PFSK-1 (cell line): ENCODE results near the gene CSNK2B.
A peak's percentile ranks its signal among the peaks of the same experiment; 100 is the strongest.

ENCODE experiments used
- FOXP2 ChIP-seq: optimal IDR thresholded peaks from 2 replicates; pipeline ENCODE3; 2011; ENCODE audit warnings: borderline replicate concordance, control low read depth, inconsistent platforms; ENCODE audit not compliant: insufficient read depth; ENCODE audit errors: extremely low read length, extremely low read depth
- POLR2AphosphoS5 ChIP-seq: IDR thresholded peaks from 2 replicates; pipeline ENCODE4 v1.6.1; 2012; ENCODE audit warnings: low read depth, mild to moderate bottlenecking, control low read depth, low read length, moderate library complexity
- REST ChIP-seq, 2 experiments: IDR thresholded peaks; 2 replicates each; pipeline versions ENCODE4 v1.6.1 to v1.8.0; 2011 to 2012; ENCODE audit warnings: low read depth in 2 of 2, low read length in 2 of 2, control low read depth in 1 of 2, inconsistent platforms in 1 of 2, mild to moderate bottlenecking in 1 of 2, moderate library complexity in 1 of 2; ENCODE audit not compliant: insufficient read depth in 1 of 2
- SIN3A ChIP-seq: IDR thresholded peaks from 2 replicates; pipeline ENCODE4 v1.6.1; 2012; ENCODE audit warnings: mild to moderate bottlenecking, low read length, moderate library complexity, borderline replicate concordance; ENCODE audit not compliant: insufficient read depth
- TAF1 ChIP-seq: IDR thresholded peaks from 2 replicates; pipeline ENCODE4 v1.6.1; 2012; ENCODE audit warnings: low read length, control low read depth, borderline replicate concordance; ENCODE audit not compliant: insufficient read depth

CSNK2B gene

GRCh38 chr6:31631681-31632278 is 34.1 kb upstream of the CSNK2B start:
- TF ChIP-seq POLR2AphosphoS5 (no peak), FOXP2 (no peak), TAF1 (no peak), SIN3A (no peak), REST (IDR thresholded peaks at IDR 0.05; ENCODE audit: insufficient read depth in 1 of 2, low read depth in 2 of 2, low read length in 2 of 2) (no peak)

- TF ChIP-seq FOXP2 (no peak), POLR2AphosphoS5 (no peak), TAF1 (no peak), SIN3A (no peak)
These were observed 33.5 kb upstream of the CSNK2B start for GRCh38 chr6:31632279-31632946.

GRCh38 chr6:31633447-31633846 is 32.4 kb upstream of the CSNK2B start:
- TF ChIP-seq POLR2AphosphoS5 (0 out of 2 replicates have a peak, but pooled peaks have one; percentile 47), REST (IDR thresholded peaks at IDR 0.05; ENCODE audit: insufficient read depth in 1 of 2, low read depth in 2 of 2, low read length in 2 of 2) (no peak)

- TF ChIP-seq SIN3A = no peak
- TF ChIP-seq TAF1 = no peak
- TF ChIP-seq REST (IDR thresholded peaks at IDR 0.05; ENCODE audit: insufficient read depth in 1 of 2, low read depth in 2 of 2, low read length in 2 of 2) = no peak
- TF ChIP-seq FOXP2 = no peak
- no peak for TF ChIP-seq POLR2AphosphoS5
These were observed 31.7 kb upstream of the CSNK2B start for GRCh38 chr6:31634131-31634530.

DNA sequence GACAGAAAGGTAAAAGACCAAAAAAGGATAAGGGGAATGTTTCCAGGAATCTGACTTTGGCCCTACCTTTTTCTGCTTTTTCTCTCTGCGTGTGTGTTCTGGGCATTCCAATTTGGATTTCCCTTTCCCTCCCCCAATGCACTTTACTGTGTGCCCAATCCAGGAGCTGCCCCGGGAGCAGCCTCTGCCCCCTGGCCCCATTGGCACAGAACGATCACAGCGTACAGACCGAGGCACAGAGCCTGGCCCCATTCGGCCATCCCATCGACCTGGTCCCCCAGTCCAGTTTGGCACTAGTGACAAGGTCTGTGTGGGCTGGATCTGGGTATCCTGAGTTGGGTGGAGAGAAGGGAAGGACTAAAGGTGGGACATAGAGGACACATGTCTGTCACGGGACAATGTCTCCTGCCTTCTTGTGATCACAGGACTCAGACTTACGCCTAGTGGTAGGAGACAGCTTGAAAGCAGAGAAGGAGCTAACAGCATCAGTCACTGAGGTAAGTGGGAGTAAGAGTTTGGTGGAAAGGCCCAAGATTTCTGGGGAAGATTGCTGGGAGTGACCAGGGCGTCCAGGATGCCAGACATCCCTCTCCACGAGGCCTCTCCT is 30.8 kb upstream of the CSNK2B start:
- no peak for TF ChIP-seq REST (IDR thresholded peaks at IDR 0.05; ENCODE audit: insufficient read depth in 1 of 2, low read depth in 2 of 2, low read length in 2 of 2)
- no peak for TF ChIP-seq SIN3A
- TF ChIP-seq POLR2AphosphoS5 = no peak
- no peak for TF ChIP-seq FOXP2
- TF ChIP-seq TAF1 = no peak
